ENCODE results near the gene RPL37.
"Not testable (repeated sequence)": the region's sequence is repeated elsewhere in the genome, so short reads cannot be mapped to it uniquely, and the experiment has no call there.

Gene RPL37

GRCh38 chr5:40796487-40796889 lies 38.5 kb downstream of the RPL37 start:
- no peak for DNase-seq

- DNase-seq, result not testable (repeated sequence)
Observed at GRCh38 chr5:40794877-40795276, 40.1 kb downstream of the RPL37 start.

GRCh38 chr5:40794340-40794739 lies 40.7 kb downstream of the RPL37 start:
- DNase-seq, result not testable (repeated sequence)

- DNase-seq, result not testable (repeated sequence)
Observed at GRCh38 chr5:40792691-40793090, 42.3 kb downstream of the RPL37 start.

- DNase-seq, result no peak
Observed at GRCh38 chr5:40791715-40792139, 43.3 kb downstream of the RPL37 start.

GRCh38 chr5:40790947-40791593 lies 44.0 kb downstream of the RPL37 start:
- no peak for DNase-seq

GRCh38 chr5:40788941-40789340 lies 46.1 kb downstream of the RPL37 start:
- not testable (repeated sequence) for DNase-seq

- DNase-seq, result no peak
Observed at GRCh38 chr5:40787986-40788385, 47.0 kb downstream of the RPL37 start.

GRCh38 chr5:40786664-40787063 lies 48.4 kb downstream of the RPL37 start:
- not testable (repeated sequence) for DNase-seq

- no peak for DNase-seq
Observed at GRCh38 chr5:40784916-40785315, 50.1 kb downstream of the RPL37 start.

GRCh38 chr5:40784027-40784653 lies 50.9 kb downstream of the RPL37 start:
- DNase-seq, result no peak

- DNase-seq, result no peak
Observed at GRCh38 chr5:40781843-40782409, 53.1 kb downstream of the RPL37 start.

GRCh38 chr5:40780858-40781257 lies 54.2 kb downstream of the RPL37 start:
- DNase-seq, result no peak

- DNase-seq, result no peak
Observed at GRCh38 chr5:40780199-40780598, 54.8 kb downstream of the RPL37 start.

GRCh38 chr5:40779561-40779960 lies 55.5 kb downstream of the RPL37 start:
- no peak for DNase-seq

- no peak for DNase-seq
Observed at GRCh38 chr5:40778133-40778532, 56.9 kb downstream of the RPL37 start.

- DNase-seq, result no peak
Observed at GRCh38 chr5:40776658-40776977, 58.4 kb downstream of the RPL37 start.

GRCh38 chr5:40775846-40776657 lies 59.0 kb downstream of the RPL37 start:
- DNase-seq, result no peak

Data from NCI-H2029 treated with DMSO at 0.1 percent for 48 hours (cell line).